Measurements from ENCODE around the gene TNFSF8.

Gene TNFSF8

DNA sequence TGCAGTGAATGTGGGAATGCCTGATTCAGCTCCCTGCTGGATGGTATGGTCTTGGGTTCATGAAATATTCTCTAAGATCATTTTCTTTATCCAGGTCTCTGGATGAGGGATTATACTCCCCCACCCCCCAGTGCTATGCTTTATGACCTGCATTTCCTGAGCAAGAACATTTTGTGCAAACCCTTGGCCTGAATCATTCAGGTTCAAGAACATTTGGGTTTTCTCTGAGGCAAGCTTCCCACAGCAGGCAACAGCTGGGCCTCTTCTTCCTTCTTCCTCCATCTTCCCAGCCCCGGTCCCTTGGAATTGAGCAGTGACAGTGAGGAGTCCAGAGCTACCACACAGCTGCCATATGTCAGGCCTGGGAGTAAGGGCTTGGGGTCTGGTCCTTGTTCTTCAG lies 65.9 kb downstream of the TNFSF8 start:
- no peak for DNase-seq

DNA sequence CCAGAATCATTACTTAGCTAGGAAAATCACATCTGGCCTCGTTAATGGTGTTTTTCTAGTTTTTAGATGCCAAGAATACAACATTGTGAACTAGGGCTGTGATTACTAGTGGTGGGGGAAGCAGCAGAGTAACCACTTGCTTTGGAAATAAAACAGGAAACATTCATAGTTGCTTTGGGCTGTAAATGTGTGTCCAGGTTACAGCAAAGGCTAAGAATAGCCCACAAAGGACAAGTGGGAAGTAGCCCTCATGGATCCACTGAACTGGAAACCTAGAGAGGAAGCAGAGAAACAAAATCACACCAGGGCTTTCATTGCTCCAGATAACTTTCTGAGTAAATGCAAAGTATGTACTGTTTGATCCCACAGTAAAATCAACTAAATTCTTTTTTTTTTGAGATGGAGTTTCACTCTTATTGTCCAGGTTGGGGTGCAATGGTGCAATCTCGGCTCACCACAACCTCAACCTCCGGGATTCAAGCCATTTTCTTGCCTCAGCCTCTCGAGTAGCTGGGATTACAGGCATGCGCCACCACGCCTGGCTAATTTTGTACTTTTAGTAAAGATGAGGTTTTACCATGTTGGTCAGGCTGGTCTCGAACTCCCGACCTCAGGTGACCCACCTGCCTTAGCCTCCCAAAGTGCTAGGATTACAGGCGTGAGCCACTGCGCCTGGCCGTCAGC lies 68.3 kb downstream of the TNFSF8 start:
- DNase-seq: no peak

DNA sequence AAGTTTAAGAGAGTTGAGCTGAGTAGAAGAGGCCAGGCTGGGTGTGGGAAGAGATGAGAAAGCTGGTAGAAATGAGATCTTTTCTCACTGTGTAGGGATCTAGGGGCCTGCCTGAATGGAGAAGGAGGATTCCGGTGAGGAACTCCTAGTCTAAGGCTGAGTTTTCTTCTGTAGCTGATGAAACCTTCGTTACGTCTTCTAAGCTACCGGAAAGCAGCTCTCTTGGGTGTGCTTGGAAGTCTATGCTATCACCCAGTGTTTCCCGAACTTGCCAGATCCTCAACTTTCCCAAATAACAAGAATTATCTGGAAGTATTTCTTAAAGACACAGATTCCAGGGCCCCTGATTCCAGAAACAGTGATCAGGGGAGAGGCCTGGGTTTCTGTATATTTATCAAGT lies 69.1 kb downstream of the TNFSF8 start:
- DNase-seq: no peak

DNA sequence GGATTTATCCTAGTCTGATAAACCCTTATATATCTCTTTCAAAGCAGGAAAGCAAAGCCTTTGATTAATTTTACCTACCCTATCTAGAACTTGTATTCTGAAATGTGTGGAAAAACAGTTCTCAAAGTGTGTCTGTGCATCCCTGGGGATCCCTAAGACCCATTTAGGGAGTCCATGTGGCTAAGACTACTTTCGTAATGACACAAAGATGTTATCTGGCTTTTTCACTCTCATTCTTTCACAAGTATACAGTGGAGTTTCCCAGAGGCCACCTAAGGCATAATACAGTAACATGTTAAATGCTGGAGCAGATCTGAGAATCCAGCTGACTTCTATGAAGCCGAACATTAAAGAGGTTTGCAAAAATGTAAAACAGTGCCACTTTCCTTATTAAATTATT lies 70.2 kb downstream of the TNFSF8 start:
- DNase-seq: no peak

DNA sequence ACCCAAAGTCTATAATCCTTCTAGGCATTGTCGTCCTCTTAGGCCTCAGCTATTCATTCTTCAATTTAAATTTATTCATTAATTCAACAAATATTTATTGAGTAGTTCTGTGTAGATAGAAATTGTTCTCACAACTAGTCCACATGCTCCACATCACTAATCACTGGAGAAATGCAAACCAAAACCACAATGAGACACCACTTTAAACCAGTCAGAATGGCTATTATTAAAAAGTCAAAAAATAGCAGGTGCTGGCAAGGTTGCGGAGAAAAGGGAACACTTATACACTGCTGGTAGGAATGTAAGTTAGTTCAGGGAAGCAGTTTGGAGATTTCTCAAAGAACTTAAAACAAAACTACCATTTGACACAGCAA lies 73.5 kb downstream of the TNFSF8 start:
- no peak for DNase-seq

DNA sequence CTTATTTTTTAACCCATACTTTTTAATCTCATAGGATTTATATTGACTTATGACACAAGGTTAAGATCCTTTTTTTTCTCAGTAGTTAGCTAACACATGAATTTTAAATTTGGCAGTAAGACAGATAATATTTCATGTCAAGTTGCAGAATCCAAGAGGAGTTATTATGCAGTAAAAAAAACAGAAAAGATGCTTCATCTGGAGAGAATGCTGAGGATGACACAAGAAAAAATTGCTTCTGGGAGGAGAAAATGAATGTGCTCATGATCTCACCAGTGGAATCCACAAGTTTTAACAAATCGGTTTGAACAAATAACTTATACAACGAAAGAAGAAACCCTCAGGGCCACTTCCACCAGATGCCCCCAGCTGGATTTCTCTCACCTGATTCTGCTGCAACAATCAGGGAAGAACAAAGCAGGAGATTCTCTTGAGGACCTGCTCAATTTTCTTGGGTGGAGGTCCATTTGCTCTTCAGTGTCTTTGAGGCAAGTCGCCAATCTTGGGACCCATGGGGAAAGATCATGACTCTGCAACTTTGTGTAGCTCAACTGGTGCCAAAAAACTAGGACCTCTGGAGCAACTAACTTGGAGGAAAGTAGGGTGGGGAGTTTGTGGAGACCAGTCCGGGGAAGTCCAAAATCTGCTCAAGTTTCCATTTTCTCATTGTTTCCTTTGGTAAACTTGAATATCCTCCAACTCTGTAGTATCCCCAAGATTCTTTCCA lies 74.0 kb downstream of the TNFSF8 start:
- DNase-seq: no peak

DNA sequence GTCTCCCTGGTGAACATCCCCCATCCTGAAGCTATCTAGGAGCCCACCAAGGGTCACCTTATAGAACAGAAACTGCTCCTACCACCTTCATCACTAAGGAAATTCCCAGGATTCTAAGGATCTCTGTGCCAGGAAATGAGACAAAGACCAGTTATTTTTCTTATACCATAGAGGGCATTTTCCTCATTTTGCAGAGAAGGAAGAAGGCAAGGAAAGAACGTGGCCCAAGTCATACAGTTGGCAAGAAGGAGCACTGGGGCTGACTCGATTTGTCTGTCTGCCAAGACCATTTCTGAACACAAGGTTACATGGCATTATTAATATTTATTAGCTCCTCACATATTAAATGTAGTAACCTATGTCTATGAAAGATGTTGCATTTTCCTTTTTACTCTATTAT lies 74.9 kb downstream of the TNFSF8 start:
- DNase-seq: no peak

DNA sequence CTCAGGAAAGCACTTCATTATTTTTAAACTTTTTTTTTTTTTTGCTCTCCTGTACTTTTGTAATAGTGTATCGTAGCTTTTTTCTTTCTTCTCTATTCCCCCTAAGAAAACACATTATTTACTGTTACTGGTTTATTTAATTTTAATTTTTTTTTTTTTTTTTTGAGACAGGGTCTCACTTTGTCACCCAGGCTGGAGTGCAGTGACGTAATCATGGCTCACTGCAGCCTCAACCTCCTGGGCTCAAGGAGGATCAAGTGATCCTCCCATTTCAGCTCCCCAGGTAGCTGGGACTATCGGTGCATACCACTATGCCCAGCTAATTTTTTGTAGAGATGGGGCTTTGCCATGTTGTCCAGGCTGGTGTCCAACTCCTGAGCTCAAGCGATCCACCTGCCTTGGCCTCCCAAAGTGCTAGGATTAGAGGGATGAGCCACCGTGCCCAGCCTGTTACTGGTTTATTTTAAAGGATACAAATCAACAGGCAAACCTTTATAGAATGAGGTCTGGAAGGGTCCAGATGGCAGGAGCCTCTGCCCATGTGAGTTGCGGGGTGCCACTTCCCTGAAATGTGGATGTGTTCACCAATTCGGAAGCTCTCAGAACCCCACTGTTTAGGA lies 75.5 kb downstream of the TNFSF8 start:
- no peak for DNase-seq

DNA sequence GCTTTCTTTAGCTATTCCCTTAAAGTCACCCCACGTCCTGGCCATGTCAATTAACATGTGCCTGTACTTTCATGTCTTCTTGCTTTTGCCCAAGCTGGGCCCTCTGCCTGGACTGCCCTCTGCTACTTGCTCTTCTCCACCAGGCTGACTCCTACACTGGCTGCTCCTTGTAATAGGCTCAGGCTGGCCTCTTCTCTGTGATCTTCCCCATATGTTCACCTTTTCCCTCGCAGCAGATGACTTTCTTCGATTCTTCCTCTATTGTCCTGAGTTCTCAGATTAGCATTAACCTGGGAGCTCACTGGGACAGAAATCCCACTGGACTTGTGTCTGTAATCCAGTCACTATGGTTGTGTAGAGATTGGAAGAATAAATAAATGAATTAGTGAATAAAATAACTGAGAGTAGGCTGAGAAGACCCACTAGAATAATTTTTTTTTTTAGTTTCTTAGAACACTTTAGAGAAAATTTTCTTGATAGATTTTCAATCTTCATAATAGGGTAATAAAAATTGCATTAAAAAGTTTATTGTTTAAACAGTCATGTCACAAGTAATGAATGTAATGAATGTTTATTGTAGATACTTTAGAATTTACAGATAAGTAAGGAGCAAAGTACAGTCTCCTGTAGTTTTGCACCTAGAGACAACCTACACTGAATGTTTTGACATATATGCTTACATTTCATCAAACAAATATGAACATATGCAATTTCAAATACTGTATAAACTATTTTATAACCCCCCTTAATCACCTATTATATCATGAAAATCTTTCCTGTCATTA lies 77.1 kb downstream of the TNFSF8 start:
- DNase-seq: no peak

DNA sequence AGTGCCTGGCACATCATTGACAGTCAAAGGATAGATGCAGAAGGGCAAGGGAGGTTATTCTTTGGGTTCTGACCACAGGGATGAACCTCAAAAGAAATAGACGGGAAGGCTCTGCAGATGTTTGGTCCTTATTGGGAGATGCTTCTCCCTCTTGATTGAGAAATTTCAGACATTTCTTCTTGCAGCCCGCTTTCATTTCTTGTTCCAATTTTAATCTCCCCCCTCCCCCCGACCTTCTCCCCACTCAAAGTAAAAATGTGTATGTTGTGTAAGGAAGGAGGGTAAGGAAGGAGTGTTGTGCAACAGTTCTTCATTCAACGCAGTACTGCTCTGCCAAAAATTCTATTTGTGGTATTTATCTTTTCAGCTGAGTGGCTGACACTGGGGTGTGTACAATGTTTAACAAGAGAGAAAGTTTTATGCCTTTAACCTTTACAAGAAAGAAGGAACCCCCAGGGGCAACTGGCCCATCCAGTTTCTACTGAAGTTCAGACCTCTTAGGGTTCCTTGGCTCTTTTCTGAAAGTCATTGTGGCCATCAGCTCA lies 78.3 kb downstream of the TNFSF8 start:
- DNase-seq: no peak

DNA sequence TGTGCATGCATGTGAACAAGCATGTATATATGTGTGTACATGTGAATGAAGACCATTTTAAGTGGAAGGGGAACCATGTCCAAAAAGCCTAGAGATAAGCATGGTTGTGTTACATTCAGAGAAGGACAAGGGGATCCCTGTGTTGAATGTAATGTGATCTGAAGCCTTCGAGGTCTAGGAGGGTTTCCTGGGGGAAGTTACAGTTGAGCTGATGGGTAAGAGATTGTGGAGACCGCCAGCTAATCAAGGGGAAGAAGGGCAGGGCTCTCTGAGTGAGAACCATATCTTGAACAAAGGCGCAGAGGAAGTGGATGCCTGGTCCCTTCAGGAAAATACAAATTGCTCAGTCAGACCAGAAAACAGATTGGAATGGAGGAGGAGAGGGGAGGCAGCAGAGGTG lies 79.1 kb downstream of the TNFSF8 start:
- DNase-seq: no peak
